Stomach (tissue), 9 donors: ENCODE results near the gene HELZ. TPM values are rescaled to one million over a fixed set of nuclear protein-coding genes. Genes with fewer than 3 reads are reported as not detected.
"Not testable (repeated sequence)": the region's sequence is repeated elsewhere in the genome, so short reads cannot be mapped to it uniquely, and the experiment has no call there.

Source experiments
- DNase-seq, 2 donors: peaks; one replicate each; pipeline versions ENCODE4 v3.0.0 to v3.0.0-alpha.2; 2013 to 2019
- H3K27ac ChIP-seq, 5 donors: fragments of 200-600 bp in 4 of 5; sonication (generic) in 4 of 5; one replicate each; pipeline ENCODE4 v1.5.1; 2013 to 2019; ENCODE audit warnings: mild to moderate bottlenecking in 1 of 5, moderate library complexity in 1 of 5
- H3K27me3 ChIP-seq, 3 donors: fragments of 200-600 bp; sonication (generic); one replicate each; pipeline ENCODE4 v1.5.1; 2017 to 2019; ENCODE audit warnings: mixed run types in 1 of 3
- H3K36me3 ChIP-seq, 4 donors: fragments of 200-600 bp; sonication (generic); 1 replicate in 3 of 4; 2 replicates in 1 of 4; pipeline ENCODE4 v1.5.1; 2016 to 2019
- H3K4me1 ChIP-seq, 4 donors: fragments of 200-600 bp; sonication (generic); one replicate each; pipeline ENCODE4 v1.5.1; 2016 to 2019
- H3K4me3 ChIP-seq, 4 donors: fragments of 200-600 bp; sonication (generic) in 3 of 4; one replicate each; pipeline ENCODE4 v1.5.1; 2016 to 2019; ENCODE audit warnings: mild to moderate bottlenecking in 1 of 4
- H3K9me3 ChIP-seq, 4 donors: fragments of 200-600 bp; sonication (generic); one replicate each; pipeline ENCODE4 v1.5.1; 2016 to 2019
- EP300 ChIP-seq: sonication (generic); formaldehyde crosslinking; IDR thresholded peaks from one replicate; pipeline ENCODE4 v1.6.1; 2017; ENCODE audit warnings: antibody characterized with exemption
- POLR2A ChIP-seq, 4 donors: fragments of 450-650 bp; IDR thresholded peaks; one replicate each; pipeline ENCODE4 v1.6.1; 2016; ENCODE audit warnings: antibody characterized with exemption in 4 of 4, control low read depth in 2 of 4, mild to moderate bottlenecking in 1 of 4, moderate library complexity in 1 of 4
- POLR2AphosphoS5 ChIP-seq, 3 donors: sonication (generic); formaldehyde crosslinking; IDR thresholded peaks; one replicate each; pipeline ENCODE4 v1.6.1; 2016; ENCODE audit warnings: antibody characterized with exemption in 3 of 3
- WGBS, 5 donors: extraction: QIAGEN DNeasy Blood & Tissue Kit in 3 of 5; methylation state at CpG; one replicate each; pipeline versions ENCODE4 v1.1.5 to v1.1.7; 2013 to 2018; 5-methylcytosine and 5-hydroxymethylcytosine counted together
- intact Hi-C: fragments of 100-400 bp; cut with DNase I; formaldehyde crosslinking; loops from one replicate; pipeline ENCODE4 v1.15.1; 2023; ENCODE audit warnings: low total_unique reads
- polyA plus RNA-seq, 3 donors: library from polyadenylated mRNA; stranded (reverse); fragments of 200-250 nt; gene quantifications; one replicate each; pipeline ENCODE4 v1.2.3, GENCODE V29; 2013
- total RNA-seq, 5 donors: library from RNA; depleted of rRNA; stranded (reverse); fragments of >200 nt; gene quantifications; one replicate each; pipeline versions ENCODE4 v1.1.0 to v1.2.3, GENCODE V29; 2014 to 2016
- TF ChIP-seq, protein P1 (sequence below), 7 experiments: fragments of 450-650 bp in 4 of 7; fragments of 200-600 bp in 3 of 7; sonication (generic) in 3 of 7; IDR thresholded peaks; one replicate each; pipeline ENCODE4 v1.5.1; 2016 to 2019; ENCODE audit warnings: antibody characterized with exemption in 7 of 7, control low read depth in 2 of 7, mild to moderate bottlenecking in 1 of 7
- donor health status: healthy with polysubstance abuse.
- donor health status: Bipolar disorder and iron deficiency.
- donor health status: healthy.

The HELZ gene
- total and polyA plus RNA-seq, 8 donors = 2.1 to 218 (median 40.4) TPM

GRCh38 chr17:67272312-67273047, 27.5 kb upstream of the HELZ start:
- DNase-seq = no peak
- Histone ChIP-seq H3K36me3 (no peaks in the 10 kb centered on the region), H3K27me3 (no peaks in the 10 kb centered on the region), H3K4me3 (no peak overlapping the region), H3K27ac (no peak overlapping the region), H3K9me3 (no peaks in the 10 kb centered on the region), H3K4me1 (no peaks in the 10 kb centered on the region)
- WGBS, 5 donors = 71 to 83% (median 81%) methylated on average over 13 of the region's 13 CpGs
- intact Hi-C loops = no loop called here
- TF ChIP-seq EP300 (no peak), POLR2A (IDR thresholded peaks at IDR 0.05) (no peak), POLR2AphosphoS5 (IDR thresholded peaks at IDR 0.05) (no peak)
- TF ChIP-seq, protein P1, sequence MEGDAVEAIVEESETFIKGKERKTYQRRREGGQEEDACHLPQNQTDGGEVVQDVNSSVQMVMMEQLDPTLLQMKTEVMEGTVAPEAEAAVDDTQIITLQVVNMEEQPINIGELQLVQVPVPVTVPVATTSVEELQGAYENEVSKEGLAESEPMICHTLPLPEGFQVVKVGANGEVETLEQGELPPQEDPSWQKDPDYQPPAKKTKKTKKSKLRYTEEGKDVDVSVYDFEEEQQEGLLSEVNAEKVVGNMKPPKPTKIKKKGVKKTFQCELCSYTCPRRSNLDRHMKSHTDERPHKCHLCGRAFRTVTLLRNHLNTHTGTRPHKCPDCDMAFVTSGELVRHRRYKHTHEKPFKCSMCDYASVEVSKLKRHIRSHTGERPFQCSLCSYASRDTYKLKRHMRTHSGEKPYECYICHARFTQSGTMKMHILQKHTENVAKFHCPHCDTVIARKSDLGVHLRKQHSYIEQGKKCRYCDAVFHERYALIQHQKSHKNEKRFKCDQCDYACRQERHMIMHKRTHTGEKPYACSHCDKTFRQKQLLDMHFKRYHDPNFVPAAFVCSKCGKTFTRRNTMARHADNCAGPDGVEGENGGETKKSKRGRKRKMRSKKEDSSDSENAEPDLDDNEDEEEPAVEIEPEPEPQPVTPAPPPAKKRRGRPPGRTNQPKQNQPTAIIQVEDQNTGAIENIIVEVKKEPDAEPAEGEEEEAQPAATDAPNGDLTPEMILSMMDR (IDR thresholded peaks at IDR 0.05) = no peak

GRCh38 chr17:67271187-67271586, 26.2 kb upstream of the HELZ start:
- H3K9me3 ChIP-seq, H3K27me3 ChIP-seq, H3K36me3 ChIP-seq, H3K4me3 ChIP-seq, H3K4me1 ChIP-seq, intact Hi-C loops, DNase-seq, H3K27ac ChIP-seq: not testable (repeated sequence)
- 88 to 96% (median 92%) methylated on average over 2 of the region's 2 CpGs for WGBS, 5 donors

DNA sequence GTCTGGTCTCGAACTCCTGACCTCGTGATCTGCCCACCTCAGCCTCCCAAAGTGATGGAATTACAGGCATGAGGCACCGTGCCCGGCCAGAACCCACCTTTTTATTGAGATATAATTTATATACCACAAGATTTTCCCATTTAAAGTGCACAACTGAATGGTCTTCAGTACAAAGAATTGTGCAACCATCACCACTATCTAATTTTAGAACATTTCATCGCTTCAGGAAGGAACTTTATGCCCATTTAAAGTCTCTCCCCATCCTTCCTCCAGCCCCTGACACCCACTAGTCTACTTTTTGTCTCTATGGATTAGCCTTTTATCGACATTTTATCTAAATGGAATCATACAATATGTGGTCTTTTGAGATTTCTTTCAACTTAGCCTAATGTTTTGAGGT, 25.4 kb upstream of the HELZ start:
- no peaks in the 10 kb centered on the region for H3K9me3 ChIP-seq
- WGBS, 5 donors = 77 to 88% (median 83%) methylated on average over 6 of the region's 6 CpGs
- H3K36me3 ChIP-seq = no peaks in the 10 kb centered on the region
- TF ChIP-seq, protein P1 (IDR thresholded peaks at IDR 0.05) = no peak
- TF ChIP-seq POLR2AphosphoS5 (IDR thresholded peaks at IDR 0.05) = no peak
- TF ChIP-seq POLR2A (IDR thresholded peaks at IDR 0.05) = no peak
- no peak for TF ChIP-seq EP300
- no peak for DNase-seq
- H3K27ac ChIP-seq = no peak overlapping the region
- no peaks in the 10 kb centered on the region for H3K4me1 ChIP-seq
- H3K27me3 ChIP-seq = no peaks in the 10 kb centered on the region
- intact Hi-C loops = no loop called here
- H3K4me3 ChIP-seq = no peak overlapping the region

DNA sequence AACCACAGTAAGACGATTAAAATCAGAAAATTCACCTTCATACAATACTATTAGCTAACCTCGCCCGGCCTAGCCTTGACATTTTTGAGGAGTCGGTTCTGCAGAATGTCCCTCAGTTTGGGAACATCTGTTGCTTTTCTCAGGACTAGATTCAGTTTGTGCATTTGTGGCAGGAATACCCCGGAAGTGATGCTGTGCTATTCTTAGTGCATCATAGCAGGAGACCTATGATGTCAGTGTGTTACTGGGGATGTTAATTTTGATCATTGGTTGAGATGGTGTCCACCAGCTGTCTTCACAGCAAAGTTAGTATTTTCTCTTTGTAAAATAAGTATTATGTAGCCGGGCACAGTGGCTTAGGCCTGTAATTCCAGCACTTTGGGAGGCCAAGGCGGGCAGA, 21.5 kb upstream of the HELZ start:
- no peaks in the 10 kb centered on the region for H3K27me3 ChIP-seq
- intact Hi-C loops = no loop called here
- TF ChIP-seq POLR2AphosphoS5 (IDR thresholded peaks at IDR 0.05) (no peak), POLR2A (IDR thresholded peaks at IDR 0.05) (no peak), EP300 (no peak)
- TF ChIP-seq, protein P1 (IDR thresholded peaks at IDR 0.05) = no peak
- H3K4me1 ChIP-seq = no peaks in the 10 kb centered on the region
- no peaks in the 10 kb centered on the region for H3K36me3 ChIP-seq
- no peak for DNase-seq
- no peak overlapping the region for H3K27ac ChIP-seq
- WGBS, 5 donors = 88 to 92% (median 90%) methylated on average over 7 of the region's 7 CpGs
- H3K9me3 ChIP-seq = no peaks in the 10 kb centered on the region
- H3K4me3 ChIP-seq = no peak overlapping the region

- WGBS, 5 donors = 89 to 98% (median 95%) methylated on average over 4 of the region's 4 CpGs
- no peak for TF ChIP-seq EP300
- no peak for TF ChIP-seq POLR2AphosphoS5 (IDR thresholded peaks at IDR 0.05)
- TF ChIP-seq, protein P1 (IDR thresholded peaks at IDR 0.05) = no peak
- no peak for TF ChIP-seq POLR2A (IDR thresholded peaks at IDR 0.05)
- no peaks in the 10 kb centered on the region for H3K9me3 ChIP-seq
- H3K36me3 ChIP-seq = no peaks in the 10 kb centered on the region
- no peaks in the 10 kb centered on the region for H3K27me3 ChIP-seq
- H3K4me3 ChIP-seq = no peak overlapping the region
- H3K27ac ChIP-seq = no peak overlapping the region
- DNase-seq = no peak
- intact Hi-C loops = no loop called here
- peaks cover 0 to 9% (median 4%) of the 10 kb centered on the region in 4 donors for H3K4me1 ChIP-seq
Observed at GRCh38 chr17:67265436-67266019, 20.5 kb upstream of the HELZ start.
